ENCODE results near the gene ZFPL1.

DNA sequence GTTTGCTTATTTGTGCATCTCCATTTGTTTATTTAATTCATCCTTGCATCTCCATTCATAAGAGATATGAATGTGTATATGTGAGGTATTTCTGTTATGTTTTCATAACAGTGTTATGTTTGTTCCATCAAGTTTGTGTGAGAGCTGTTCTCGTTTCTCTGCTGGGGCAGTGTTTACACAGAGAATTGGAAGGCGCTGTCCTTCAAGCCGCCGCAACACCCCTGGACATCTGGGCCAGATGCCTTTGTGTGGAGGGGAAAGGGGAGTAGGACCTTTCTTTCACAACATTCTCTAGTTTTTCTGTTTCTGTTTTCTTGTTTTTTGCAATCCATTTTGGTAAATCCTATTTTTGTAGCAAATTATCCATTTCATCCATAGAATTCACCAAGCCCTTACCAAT, 20.6 kb downstream of the ZFPL1 start:
- TF ChIP-seq CTCF (IDR thresholded peaks at IDR 0.05) = no peak
- no peak for TF ChIP-seq POLR2A (IDR thresholded peaks at IDR 0.05)

Data from heart left ventricle (tissue), 13 donors.